Medulla oblongata (tissue), 1 donor: Measurements from ENCODE around the gene ST6GALNAC3.
A peak's percentile ranks its signal among the peaks of the same experiment; 100 is the strongest.

Experiments used
- DNase-seq: peaks from one replicate; pipeline ENCODE4 v3.0.0-alpha.2; 2015; ENCODE audit errors: extremely low spot score

Gene ST6GALNAC3

DNA sequence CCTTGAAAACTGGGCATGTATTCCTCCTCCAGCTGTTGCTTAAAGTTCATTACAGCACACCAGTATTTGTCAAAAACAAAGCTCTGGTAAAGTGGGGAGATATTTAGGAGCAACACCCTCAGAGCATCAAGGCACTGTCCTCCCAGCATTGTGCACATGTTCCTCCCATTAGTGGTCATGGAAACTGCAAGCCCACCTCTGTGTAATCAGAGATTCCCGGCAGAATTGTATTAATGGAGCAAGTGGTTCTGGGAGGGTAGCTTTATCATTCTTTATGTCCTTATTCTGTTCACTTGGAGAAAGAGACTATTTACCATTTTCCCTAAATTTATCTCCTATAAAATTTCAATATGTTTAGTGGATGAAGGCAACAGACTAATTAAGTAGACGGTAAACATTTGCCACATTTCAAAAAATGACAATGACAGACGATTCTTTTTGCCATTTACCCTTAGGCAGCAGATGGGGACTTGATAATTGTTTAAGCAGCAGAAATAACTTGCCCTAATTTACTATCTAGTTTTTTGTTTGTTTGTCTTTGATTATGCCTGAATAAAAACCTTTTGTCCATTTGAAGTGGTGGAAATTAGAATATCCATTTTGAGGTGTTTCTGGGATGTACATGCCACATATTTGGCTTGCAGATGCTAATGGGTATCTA, 503.1 kb downstream of the ST6GALNAC3 start:
- DNase-seq, result no peak

DNA sequence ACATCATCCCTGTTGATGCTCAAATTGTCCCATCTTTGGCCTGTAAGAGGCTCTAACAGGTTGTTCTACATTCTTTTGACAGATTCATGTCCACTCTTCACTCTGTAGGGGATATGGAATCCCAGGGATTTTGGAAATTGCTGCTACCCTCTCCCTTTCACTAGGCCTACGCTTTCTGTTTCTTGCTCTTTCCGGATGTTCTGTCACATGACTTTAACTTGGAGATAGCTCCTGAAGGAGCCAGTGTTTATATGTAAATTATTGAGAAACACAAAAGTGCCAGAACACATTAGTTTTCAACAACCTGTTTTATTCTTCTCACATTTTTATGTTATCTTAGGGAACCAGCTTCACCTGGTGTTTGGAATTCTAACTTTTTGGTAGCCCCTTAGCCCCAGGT, 505.7 kb downstream of the ST6GALNAC3 start:
- no peak for DNase-seq

DNA sequence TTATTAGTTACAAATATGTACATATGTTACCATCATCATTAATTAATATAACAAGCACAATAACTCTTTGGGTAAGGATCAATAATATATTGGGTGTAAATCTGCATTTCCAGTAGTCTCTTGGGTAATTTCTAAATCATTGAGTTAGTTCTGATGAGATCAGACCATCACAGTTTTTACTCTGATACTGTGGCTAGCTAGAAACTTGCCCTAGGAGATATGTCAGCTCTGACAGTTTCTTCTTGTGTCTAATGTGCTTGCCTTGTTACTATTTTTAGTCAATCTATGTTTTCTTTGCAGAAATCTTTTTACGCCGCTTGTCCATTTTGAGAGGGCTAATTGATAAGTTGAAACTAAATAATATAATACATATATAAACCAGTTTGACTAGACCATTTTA, 507.2 kb downstream of the ST6GALNAC3 start:
- no peak for DNase-seq

DNA sequence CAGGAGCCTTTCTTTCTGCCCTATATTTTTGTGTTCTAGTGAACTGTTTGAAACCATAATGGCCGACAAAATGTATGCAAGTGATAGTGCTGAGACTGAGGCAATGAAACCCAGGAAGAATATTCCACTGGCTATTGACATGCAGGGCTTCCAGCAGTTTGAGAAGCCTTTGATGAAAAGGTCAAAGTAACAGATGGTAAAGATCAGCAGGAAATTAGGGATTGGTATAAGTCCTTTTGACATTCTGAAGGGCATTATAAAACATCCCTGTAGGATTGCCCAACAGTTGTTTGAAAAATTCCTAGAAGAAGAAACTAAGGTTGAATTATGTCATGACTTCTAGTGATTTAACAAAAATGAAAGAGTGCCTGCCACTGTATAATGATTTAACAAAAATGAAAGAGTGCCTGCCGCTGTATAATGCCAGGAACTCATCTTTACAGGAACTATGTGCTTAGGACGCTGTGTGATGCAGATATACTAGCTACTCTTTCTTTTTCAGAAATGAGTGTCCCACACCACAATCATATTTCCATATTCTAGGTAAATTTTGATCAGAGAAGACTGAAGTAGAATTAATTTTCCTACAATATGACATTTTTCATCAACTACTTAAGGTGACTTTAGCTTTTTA, 508.8 kb downstream of the ST6GALNAC3 start:
- no peak for DNase-seq

DNA sequence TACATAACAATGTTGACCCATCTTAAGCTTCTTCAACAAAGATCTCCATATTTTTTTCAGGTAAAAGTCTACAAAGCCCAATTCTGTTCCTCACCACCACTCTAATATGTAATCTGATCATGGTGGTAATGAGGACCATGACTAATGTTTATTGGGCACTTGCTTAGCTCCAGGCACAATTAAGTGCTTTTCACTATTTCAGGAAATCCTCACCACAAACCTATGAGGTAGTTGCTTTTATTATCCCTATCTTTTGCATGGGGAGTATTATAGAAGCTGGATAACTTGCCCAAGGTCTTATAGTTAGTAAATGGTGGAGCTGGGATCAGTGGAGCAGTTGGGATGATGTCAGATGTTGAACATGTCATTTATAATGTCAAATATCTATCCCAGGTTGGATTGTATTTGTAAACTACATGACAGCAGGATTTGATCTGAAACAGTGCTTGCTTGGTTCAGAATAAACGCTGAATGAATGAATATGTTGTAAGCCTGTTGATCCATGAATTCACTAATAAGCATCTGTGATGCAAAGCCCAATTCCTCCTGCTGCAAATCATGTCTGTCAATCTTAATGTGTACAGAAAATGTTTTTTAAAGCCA, 509.4 kb downstream of the ST6GALNAC3 start:
- DNase-seq, result no peak

DNA sequence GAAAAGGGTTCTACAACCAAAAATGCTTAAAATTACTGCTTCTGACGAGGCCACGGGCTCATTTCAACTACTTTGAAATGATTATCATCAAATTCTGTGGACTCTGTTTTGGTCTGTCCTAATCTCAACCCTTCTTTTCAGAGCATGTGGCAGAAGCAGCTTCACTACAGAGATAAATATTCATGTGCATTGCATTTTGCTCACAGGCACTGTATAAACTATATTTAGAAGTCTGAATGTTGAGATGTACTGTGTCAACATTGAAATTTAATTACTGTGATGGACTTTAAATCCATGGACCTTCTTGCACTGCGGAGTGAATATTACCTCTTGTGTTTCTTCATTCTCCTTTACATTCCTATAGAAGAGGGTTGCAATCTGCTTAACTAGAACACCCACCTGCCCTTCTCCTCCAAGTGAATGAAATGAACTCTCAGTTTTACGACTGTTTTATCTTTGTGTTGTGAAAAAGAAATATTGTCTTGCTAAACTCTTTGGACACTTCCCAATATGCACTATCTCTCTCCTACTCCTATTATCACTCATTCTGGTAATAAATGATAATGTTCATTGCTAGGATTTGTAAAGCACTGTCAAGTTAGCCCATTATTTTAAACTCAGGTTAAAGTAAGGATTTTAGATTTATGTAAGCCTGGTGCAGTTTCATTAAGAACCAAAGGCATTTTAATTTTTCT, 511.6 kb downstream of the ST6GALNAC3 start:
- DNase-seq, result no peak

DNA sequence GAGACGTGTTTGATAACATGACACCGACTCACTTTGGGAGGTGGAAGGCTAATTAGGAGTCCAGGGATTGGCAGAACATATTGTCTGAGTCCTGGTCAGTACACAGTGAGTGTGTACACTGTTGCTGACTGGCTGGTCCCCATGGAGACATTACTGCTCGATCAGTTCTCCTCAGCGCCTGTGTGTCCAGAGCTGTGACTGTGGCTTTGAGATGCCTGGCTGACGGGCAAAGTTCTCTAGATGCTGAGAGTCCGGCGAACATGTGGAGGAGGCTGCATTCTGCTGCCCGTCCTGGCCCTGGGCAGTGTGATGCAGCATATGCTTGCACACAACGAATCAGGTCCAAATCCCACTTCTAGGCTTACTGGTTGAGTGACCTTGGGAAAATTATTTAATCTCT, 512.7 kb downstream of the ST6GALNAC3 start:
- no peak for DNase-seq

DNA sequence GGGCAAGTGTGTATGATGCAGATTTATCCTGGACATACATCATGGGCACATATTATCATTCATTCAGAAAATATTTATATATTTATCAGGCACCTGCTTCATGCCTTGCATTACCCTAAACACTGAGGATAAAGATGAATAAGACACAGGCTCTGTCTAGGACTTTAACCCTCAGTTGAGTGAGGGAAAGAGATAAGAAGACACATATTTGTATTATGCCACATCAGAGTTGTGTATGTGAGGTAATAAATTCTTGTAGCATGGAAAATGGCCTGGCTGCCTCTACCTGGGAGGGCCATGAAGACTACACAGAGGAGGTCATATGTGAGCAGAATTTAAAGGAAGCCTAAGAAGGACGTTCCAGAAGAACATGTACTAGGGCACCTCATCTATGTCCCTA, 516.9 kb downstream of the ST6GALNAC3 start:
- DNase-seq, result no peak

DNA sequence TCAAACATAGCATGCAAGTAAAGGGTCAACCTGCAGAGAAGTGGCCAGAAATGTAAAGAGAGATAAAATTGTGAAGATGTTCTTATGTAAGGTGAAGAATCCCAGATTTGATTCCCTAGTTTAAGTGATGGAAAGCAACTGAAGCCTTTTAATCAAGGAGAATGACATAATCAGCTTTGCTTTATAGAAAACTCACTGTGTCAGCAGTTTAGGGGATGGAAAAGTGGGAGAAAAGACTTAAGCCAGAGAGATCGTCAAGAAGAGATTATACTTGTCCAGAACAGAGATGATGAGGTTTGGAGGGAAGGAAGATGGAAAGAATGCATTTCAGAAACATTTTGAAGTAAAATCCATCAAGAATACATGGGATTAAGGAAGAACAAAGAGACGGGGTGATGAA, 517.4 kb downstream of the ST6GALNAC3 start:
- DNase-seq, result no peak

DNA sequence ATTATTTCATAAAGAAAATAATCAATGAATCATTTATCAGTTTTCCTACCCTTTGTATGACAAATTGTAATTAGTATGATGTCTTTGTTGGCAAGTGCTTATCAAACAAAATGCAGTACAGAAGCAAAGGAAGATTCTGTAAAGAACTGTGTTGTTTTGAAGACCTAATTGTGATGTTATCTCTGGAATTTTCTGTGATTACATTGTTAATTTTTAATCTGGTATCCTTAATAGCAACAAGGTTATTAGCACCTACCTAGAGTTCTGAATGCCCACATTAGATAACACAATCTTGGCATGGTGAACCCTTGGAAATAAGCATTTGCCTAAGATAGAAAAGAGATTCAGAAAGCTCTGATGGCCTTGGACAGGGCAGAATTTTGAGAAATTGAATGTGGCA, 518.6 kb downstream of the ST6GALNAC3 start:
- DNase-seq, result no peak

DNA sequence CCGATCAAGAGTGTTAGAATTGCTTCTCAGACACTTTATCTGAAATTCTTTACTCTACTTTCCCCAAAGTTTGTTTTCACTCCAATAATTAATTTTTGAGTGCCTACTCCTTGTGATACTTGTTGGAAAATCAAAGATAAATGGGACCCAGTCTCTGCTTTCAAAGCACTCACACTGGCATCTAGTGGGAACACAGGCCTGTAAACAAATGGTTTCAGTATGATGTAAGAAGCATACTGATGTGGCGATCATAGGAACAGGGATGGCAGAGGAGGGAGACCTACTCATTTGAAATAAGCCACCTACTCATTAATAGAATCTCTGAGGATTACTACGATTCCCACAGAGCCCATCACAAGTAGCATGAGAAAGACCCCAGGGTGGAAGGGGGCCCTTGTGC, 519.1 kb downstream of the ST6GALNAC3 start:
- peak; percentile 40 for DNase-seq

DNA sequence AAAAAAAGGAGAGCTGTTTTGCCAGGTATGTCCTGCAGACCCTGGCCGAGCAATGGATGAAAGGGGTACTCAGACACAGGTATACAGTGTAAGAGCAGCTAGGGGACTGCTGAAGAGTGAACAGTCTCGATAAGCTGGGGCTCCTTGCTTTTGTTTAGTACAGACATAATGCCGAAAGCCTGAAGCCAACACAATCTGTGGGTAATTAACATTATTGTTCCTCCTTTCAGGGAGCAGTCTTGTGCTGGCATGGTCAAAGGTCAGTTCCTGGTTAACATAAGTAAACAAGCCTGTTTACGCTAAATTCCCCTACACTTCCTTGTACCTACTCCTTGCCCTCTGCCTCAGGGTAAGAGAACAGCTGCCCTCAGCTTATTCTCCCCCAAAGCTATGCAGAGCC, 520.5 kb downstream of the ST6GALNAC3 start:
- DNase-seq, result no peak

DNA sequence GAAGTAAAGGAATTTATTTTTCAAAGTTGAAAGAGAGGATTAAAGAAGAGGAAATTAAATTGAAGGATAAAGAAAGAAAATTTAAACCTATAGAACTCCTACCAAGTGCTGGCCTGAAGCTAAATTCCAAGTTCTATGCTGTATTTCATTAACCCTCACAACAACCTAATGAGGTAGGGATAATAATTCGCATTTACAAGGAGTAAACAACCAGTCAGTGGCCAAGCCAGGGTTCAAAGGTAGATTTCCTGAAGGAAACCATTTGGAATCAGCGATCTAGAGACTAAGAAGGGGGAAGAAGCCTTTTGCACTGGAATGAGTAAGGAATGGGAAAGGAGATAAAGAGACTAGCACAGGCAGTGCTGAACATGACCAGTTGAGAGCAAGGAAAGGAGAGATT, 526.9 kb downstream of the ST6GALNAC3 start:
- DNase-seq, result no peak

DNA sequence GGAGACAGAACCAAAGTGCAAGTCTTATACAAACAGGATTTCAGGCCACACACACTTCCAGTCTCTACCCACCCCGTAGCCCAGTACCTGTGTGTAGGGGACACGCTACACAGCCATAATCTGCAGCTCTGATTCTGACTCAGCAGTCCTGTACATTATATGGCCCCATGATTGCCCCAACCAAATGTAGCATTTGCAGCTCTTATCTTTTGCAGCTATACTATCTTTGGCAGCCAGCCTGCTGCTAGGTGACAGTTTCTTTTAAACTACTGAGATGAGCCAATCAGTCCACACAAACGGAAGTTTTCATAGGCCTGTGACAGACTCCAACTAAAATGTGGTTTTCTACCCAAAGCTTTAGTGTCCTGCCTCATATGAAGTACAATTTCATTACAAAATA, 533.2 kb downstream of the ST6GALNAC3 start:
- DNase-seq, result no peak

DNA sequence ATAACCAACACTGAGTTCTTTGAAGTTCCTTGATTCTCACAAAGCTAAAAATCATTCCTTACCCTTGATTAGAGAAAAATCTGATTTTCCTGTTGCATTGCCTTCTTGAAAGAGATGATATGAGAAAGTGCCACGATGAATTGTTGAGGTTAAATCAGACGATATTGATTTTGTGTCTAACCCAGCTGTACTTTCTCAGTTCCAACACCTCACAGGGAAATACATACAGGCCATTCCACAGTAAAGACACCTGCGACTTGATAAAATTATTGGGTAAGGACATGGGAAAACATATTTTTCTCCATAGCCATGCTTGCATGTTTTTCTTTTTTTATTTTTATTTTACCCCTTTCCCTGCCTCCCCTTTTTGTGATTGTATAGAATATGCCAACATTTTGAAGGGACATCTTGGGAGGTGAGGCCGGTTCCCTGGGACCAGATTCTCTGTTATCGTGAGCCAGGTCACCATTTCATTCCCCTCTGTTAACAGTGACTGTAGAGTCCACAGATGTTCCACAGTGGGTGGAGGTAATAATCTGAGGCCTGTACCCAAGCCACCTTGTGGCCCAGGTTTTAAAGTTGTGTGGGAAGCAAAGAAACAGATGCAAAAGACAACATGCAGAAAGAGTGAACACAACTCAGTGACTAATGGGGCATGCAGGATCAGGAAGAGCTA, 537.4 kb downstream of the ST6GALNAC3 start:
- DNase-seq, result no peak

DNA sequence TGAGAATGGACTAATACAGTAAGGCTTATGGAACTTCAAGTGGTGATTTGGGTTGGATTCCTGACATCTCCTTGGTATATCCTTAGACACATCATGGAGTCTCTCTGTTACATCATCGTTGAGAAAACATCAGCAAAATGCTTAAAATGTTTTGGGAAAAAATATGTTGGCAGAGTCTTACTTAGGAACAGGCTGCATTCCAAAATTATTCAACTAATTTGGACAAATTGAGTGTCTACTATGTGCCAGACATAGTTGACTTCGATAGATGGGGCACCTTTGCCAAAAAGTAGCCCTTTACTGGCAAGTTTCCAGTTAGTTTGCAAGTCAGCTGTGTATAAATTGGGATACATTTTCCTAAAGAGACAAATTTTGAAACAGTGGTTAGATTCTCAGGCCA, 539.3 kb downstream of the ST6GALNAC3 start:
- DNase-seq, result no peak

DNA sequence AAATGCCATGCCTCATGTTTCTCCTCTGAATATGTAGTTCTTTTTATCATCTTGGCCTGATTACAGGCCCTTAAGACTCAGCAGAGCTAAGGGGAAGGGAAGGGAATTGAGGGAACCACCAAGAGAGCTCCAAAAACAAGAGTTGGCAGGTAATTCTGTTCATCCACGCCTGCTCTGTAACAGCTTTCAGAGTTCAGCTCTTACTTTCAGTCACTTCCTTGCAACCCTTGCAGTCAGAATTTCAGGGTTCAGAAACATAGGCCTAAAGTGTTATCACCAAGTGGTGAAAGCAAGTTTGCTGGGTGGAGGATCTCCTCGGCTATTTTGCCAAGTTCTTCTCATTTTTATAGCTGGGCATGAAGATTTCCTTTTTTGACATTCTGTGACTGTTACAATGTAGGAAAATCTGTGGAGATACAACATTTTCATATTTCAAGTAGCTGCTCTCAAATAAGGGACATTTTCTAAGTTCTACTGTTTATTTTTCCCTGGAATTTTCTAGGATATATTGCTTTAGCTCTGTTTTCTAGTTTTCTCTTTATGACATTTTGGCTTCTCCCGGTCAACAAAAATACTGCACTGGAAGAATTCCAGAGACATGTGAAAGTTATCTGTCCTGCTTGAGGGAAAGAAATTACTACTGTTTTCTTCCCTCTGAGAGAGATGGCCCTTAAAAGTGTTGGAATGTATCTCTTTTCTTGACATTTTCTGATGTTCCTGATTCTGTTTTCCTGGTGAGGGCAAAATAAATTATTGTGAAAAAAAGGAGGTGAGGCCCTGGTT, 540.9 kb downstream of the ST6GALNAC3 start:
- DNase-seq, result no peak

DNA sequence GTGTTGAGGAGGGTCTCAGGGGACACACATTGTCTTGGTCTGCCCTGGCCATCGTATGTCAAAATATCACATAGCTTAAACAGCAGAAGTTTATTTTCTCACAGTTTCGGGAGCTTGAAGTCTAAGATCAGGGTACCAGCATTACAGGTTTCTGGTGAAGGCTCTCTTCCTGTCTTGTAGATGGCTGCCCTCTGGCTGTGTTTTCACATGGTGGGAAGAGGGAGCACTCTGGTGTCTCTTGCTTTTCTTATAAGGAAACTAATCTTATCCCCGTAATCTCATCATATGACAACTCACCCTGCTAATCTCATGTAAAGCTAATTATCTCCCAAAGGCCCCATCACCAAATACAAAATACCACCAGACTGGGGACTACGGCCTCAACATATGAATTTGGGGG, 545.8 kb downstream of the ST6GALNAC3 start:
- DNase-seq, result no peak

DNA sequence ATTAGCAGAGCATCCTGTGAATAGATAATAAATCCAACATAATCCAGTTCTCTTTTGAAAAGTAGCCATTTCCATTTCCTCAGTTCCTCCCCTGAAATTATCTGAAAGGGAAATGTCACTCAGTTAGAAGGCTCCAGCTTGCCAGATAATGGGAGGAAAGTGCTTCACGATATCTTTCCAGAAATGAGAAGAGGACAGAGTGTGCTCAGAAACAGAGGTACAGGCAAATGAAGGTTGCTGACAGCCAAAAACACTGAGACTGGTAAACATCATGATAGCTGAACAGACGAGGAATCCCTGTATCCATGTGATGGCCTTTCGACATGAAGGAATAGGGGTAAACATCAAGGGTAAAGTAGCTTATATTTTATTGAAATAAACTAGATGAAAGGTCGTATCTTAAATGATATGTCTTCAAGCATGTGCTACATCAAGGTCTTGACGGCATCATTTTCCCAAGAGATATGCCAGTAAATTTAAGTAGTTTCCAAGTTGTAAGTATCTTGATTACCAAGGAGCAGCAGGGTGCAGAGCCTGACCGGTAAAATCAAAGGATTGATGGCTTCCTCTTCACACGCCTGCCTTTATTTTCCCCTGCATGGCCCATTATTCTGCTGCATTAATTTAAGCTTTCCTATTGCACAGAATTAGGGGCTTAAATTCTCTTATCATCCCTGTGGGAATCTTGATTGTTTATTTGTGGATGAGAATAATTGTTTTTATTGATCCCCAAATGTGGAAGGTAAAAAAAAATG, 548.4 kb downstream of the ST6GALNAC3 start:
- DNase-seq, result no peak

DNA sequence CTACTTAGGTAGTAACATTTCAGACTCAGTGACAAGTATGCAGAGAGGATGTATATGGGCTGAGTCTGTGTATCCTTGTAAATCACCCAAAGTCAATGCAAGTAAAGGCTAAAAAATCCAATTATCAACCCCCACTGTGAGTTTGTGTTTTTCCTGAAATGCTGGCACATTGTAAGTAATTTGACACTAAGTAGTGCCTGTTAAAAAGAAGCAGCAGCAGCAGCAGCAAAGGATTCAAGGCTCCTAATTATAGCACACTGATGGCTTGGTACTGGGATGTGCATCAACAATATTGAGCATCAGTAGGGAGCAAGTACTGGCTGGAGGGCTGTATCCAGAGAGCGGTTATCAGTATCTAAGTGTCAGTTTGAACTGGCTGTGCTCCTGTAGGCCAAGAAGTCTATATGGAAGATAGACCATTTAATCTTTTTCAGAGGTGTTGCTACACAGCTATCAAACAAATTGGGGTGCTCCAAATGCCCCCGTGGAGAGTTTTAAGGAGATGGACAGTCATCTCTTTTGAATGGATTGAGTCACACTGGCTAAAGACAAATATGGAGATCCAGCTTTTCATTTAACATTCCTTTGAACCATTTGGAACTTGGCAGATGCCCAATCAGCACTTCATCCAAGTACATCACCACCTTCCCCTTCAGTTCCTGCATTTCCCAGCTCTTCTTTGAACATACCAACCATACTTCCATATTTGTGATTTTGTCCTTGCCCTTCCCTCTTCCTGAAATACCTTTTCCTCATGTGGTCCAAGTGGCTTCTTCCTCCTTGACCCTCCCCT, 551.5 kb downstream of the ST6GALNAC3 start:
- no peak for DNase-seq
